ENCODE measurements around the gene PRKAA1.

GRCh38 chr5:40834849-40835787, 36.9 kb upstream of the PRKAA1 start, which contains the start of gene RPL37:
- TF ChIP-seq POLR2A (IDR thresholded peaks at IDR 0.05), result peak; percentile 69 to 79
- TF ChIP-seq CTCF (IDR thresholded peaks at IDR 0.05), result no peak

Data from Peyer's patch (tissue), 4 donors.